GM18909 (cell line): ENCODE measurements around the gene MOAP1.
A peak's percentile ranks its signal among the peaks of the same experiment; 100 is the strongest.
"Not testable (repeated sequence)": the region's sequence is repeated elsewhere in the genome, so short reads cannot be mapped to it uniquely, and the experiment has no call there.

Experiments
- ATAC-seq: cut with Tn5 transposase; IDR thresholded peaks from one replicate; pipeline ENCODE4 v1.9.1; 2021; ENCODE audit warnings: mild to moderate bottlenecking; ENCODE audit not compliant: unreplicated experiment, poor library complexity

MOAP1 gene

GRCh38 chr14:93186956-93187355, 2.3 kb upstream of the MOAP1 start:
- ATAC-seq, result no peak

DNA sequence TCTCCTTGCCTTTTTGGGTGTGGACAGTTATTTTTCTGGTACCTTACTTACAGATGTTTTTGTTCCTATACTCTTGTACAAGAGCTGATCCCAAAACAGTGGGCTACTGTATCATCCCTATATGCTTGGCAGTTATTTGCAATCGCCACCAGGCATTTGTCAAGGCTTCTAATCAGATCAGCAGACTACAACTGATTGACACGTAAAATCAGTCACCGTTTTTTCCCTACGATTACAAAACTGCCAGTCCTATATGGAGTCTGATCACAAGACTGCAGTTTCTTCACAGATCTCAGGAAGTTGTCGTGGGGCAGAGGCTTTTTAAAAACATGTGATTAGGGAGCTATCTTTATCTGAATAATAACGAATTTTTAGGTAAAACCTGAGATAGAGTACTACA, 1.8 kb upstream of the MOAP1 start:
- ATAC-seq, result no peak

- ATAC-seq, result peak; percentile 1
Observed at GRCh38 chr14:93185349-93185720, 638 bp upstream of the MOAP1 start.

GRCh38 chr14:93183596-93184317, 940 bp downstream of the MOAP1 start:
- ATAC-seq, result no peak

GRCh38 chr14:93175492-93175891, 9.2 kb downstream of the MOAP1 start:
- ATAC-seq, result no peak

DNA sequence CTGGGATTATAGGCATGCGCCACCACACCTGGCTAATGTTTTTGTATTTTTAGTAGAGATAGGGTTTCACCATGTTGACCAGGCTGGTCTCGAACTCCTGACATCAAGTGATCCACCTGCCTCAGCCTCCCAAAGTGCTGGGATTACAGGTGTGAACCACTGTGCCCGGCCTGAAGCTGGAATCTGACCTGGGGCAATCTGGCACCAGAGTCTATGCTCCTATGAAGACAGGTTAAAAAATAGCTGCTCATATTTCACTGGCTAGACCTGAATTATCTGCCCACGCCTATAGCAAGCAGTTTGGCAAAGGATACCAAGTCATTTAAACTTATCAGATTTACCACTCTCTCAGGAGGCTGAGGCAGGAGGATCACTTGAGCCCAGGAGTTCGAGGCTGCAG, 10.0 kb downstream of the MOAP1 start:
- ATAC-seq, result not testable (repeated sequence)

GRCh38 chr14:93173943-93174395, 10.7 kb downstream of the MOAP1 start:
- no peak for ATAC-seq

GRCh38 chr14:93171376-93171775, 13.3 kb downstream of the MOAP1 start:
- ATAC-seq, result no peak

DNA sequence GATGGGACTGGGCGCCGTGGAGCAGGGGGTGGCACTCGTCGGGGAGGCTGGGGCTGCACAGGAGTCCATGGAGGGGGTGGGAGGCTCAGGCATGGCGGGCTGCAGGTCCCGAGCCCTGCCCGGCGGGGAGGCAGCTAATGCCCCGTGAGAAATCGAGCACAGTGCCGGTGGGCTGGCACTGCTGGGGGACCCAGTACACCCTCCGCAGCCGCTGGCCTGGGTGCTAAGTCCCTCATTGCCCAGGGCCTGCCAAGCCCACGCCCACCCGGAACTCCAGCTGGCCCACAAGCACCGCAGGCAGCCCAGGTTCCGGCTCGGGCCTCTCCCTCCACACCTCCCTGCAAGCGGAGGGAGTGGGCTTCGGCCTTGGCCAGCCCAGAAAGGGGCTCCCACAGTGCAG, 14.6 kb downstream of the MOAP1 start:
- not testable (repeated sequence) for ATAC-seq

GRCh38 chr14:93169619-93170018, 15.1 kb downstream of the MOAP1 start:
- not testable (repeated sequence) for ATAC-seq

- not testable (repeated sequence) for ATAC-seq
Observed at GRCh38 chr14:93168610-93169009, 16.1 kb downstream of the MOAP1 start.

DNA sequence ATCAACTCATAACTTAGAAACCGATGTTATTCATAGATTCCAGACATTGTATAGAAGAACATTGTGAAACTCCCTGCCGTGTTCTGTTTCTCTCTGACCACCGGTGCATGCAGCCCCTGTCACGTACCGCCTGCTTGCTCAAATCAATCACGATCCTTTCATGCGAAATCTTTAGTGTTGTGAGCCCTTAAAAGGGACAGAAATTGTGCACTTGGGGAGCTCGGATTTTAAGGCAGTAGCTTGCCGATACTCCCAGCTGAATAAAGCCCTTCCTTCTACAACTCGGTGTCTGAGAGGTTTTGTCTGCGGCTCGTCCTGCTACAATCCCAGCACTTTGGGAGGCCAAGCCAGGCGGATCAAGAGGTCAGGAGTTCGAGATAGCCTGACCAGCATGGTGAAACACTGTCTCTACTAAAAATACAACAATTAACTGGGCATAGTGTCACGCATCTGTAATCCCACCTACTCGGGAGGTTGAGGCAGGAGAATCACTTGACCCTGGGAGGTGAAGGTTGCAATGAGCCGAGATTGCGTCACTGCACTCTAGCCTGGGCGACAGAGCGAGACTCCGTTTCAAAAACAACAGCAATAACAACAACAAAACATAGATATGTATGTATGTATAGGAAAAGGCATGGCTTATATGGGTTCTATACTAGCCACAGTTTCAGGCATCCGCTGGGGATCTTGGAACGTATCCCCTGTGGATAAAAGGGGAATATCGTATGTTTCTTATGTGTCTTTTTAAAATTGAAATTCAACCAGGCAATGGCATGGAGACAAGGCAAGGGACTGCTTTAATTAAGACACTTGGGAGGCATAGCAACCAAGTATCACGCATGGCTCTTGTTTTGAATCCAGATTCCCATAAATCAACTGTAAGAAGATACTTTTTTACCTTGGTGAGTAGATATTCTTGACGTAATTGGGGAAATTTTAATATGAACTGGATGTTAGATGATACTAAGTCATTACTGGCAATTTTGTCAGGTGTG, 19.1 kb downstream of the MOAP1 start:
- ATAC-seq, result not testable (repeated sequence)

DNA sequence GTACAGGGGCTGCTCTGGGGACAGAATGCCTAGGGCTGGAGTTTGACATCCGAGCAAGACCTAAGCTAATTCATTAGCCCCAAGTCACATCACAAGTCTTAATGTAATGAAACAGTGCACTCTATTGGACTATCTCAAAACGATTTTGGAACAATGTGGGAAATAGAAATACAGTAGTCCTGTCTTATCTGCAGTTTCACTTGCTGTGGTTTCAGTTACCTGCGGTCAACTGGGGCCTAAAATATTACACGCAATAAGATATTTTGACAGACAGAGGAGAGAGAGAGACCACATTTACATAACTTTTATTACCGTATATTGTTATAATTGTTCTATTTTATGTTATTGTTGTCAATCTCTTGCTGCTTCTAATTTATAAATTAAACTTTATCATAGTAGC, 21.1 kb downstream of the MOAP1 start:
- ATAC-seq, result no peak

- ATAC-seq, result no peak
Observed at GRCh38 chr14:93161411-93161940, 23.2 kb downstream of the MOAP1 start.

- no peak for ATAC-seq
Observed at GRCh38 chr14:93160353-93160801, 24.3 kb downstream of the MOAP1 start.

DNA sequence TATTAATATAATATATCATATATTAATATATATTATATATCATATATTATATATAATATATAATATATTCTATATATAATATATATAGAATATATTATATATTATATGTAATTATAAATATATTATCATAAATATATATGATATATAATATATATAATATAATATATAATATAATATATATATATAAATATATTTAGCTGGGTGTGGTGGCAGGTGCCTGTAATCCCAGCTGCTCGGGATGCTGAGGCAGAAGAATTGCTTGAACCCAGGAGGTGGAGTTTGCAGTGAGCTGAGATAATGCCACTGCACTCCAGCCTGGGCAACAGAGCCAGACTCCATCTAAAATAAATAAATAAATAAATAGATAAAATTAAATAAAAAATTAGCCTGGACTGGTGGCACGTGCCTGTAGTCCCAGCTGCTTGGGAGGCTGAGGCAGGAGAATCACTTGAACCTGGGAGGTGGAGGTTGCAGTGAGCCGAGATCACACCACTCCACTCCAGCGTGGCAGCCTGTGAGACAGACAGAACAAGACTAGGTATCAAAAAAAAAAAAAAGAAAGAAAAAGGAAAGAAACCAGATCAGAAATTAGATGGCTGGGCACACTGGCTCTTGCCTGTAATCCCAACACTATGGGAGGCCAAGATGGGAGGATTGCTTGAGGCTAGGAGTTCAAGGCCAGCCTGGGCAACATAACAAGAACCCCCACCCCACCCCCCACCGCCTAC, 24.9 kb downstream of the MOAP1 start:
- ATAC-seq, result not testable (repeated sequence)

DNA sequence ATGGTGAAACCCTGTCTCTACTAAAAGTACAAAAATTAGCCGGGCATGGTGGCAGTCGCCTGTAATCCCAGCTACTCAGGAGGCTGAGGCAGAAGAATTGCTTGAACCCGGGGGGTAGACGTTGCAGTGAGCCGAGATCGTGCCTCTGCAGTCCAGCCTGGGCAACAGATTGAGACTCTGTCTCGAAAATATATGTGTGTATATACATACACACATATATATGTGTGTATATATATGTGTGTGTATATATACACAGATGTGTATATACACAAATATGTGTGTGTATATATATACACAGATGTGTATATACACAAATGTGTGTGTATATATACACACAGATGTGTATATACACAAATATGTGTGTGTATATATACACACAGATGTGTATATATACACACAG, 26.3 kb downstream of the MOAP1 start:
- not testable (repeated sequence) for ATAC-seq

DNA sequence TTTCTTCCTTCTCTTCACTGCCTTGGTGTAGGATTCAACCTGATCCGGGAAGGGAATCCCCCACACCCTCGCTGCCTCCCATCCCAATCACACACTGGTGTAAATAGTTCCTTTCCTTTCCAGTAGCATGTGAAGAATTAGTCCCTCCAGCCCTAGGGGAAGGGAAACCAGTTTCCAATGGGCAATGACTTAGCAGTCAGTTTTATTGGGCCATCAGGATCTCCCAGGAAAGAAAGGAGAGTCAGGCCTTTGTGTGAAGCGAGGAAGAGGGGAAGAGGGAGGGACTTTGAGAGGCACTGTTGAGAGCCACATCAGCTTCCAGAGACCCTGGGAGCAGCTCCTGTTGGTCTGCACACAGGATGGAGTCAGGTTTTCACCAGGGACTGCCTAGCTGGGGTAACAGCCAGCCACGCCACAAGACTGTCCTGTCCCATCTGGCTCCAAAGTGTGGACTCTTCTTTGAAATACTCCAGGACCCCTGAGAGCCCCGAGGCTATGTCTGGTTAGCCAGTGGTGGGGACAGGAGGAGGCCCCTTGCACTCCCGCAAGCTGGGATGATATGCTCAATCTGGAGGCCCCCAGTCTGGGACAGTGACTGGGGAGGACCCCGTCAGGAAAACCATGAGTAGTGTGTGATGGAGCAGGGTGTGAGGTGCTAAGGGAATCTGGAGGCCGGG, 27.9 kb downstream of the MOAP1 start:
- ATAC-seq, result no peak

GRCh38 chr14:93155667-93156066, 29.0 kb downstream of the MOAP1 start:
- no peak for ATAC-seq

DNA sequence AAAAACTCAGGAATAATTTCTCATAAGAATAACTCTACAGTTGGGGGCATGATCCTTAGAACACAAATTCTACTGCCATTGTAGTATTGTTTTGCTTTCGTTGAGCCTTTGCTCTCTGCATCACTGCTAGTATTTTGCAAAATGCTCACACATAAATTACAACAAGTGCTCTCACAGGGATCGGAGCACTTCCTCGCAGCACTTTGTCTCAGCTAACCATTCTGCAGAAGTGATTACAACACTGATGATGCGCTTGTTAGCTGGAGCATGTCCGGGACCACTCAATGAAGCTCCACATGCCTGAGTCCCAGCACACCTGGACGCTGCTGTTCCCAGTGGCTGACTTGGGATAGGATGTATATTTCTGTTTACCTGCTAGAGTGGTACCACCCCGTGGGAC, 31.6 kb downstream of the MOAP1 start:
- ATAC-seq, result no peak
